Loucy (cell line): Measurements from ENCODE around the gene CD79A.

Experiments used
- CTCF ChIP-seq: fragments of 200-600 bp; sonication (generic); conservative IDR thresholded peaks from 2 replicates; pipeline ENCODE4 v1.5.1; 2014; ENCODE audit warnings: mild to moderate bottlenecking, antibody characterized with exemption, low read length
- EZH2phosphoT487 ChIP-seq: fragments of 200-600 bp; IDR thresholded peaks from 2 replicates; pipeline ENCODE4 v1.6.1; 2018; ENCODE audit warnings: antibody characterized with exemption, mild to moderate bottlenecking, moderate library complexity, borderline replicate concordance

- no peak for TF ChIP-seq CTCF
- TF ChIP-seq EZH2phosphoT487: no peak
These were observed 53.2 kb downstream of the CD79A start for GRCh38 chr19:41930322-41930722.
